ENCODE data around the gene CAPRIN1.
"Not testable (repeated sequence)": the region's sequence is repeated elsewhere in the genome, so short reads cannot be mapped to it uniquely, and the experiment has no call there.

The CAPRIN1 gene

GRCh38 chr11:34091825-34092224 is 40.3 kb downstream of the CAPRIN1 start:
- no peak for DNase-seq (ENCODE audit: low spot score)

GRCh38 chr11:34094900-34095299 is 43.4 kb downstream of the CAPRIN1 start:
- not testable (repeated sequence) for DNase-seq (ENCODE audit: low spot score)

GRCh38 chr11:34098813-34099212 is 47.3 kb downstream of the CAPRIN1 start:
- no peak for DNase-seq (ENCODE audit: low spot score)

- no peak for DNase-seq (ENCODE audit: low spot score)
Measured at GRCh38 chr11:34104680-34105078, 53.1 kb downstream of the CAPRIN1 start.

- DNase-seq (ENCODE audit: low spot score): peak; percentile 98
Measured at GRCh38 chr11:34105079-34105956, 53.8 kb downstream of the CAPRIN1 start, which contains the start of gene NAT10. Gene NAT10 (plus strand): TSS chr11:34105629. CDS start chr11:34108226, 2,597 bp downstream.

GRCh38 chr11:34105957-34106504 is 54.5 kb downstream of the CAPRIN1 start:
- DNase-seq (ENCODE audit: low spot score): no peak

GRCh38 chr11:34111722-34112270 is 60.3 kb downstream of the CAPRIN1 start:
- DNase-seq (ENCODE audit: low spot score): no peak

- no peak for DNase-seq (ENCODE audit: low spot score)
Measured at GRCh38 chr11:34114014-34114413, 62.5 kb downstream of the CAPRIN1 start.

- no peak for DNase-seq (ENCODE audit: low spot score)
Measured at GRCh38 chr11:34114471-34114870, 62.9 kb downstream of the CAPRIN1 start.

GRCh38 chr11:34120651-34121050 is 69.1 kb downstream of the CAPRIN1 start:
- DNase-seq (ENCODE audit: low spot score): no peak

- no peak for DNase-seq (ENCODE audit: low spot score)
Measured at GRCh38 chr11:34124885-34125668, 73.5 kb downstream of the CAPRIN1 start.

- DNase-seq (ENCODE audit: low spot score): no peak
Measured at GRCh38 chr11:34126959-34127848, 75.7 kb downstream of the CAPRIN1 start.

- no peak for DNase-seq (ENCODE audit: low spot score)
Measured at GRCh38 chr11:34128824-34129223, 77.3 kb downstream of the CAPRIN1 start.

GRCh38 chr11:34132261-34132965 is 80.9 kb downstream of the CAPRIN1 start:
- no peak for DNase-seq (ENCODE audit: low spot score)

- DNase-seq (ENCODE audit: low spot score): peak; percentile 47
Measured at GRCh38 chr11:34134765-34135164, 83.2 kb downstream of the CAPRIN1 start.

- peak; percentile 58 for DNase-seq (ENCODE audit: low spot score)
Measured at GRCh38 chr11:34135439-34135838, 83.9 kb downstream of the CAPRIN1 start.

- DNase-seq (ENCODE audit: low spot score): no peak
Measured at GRCh38 chr11:34136420-34136819, 84.9 kb downstream of the CAPRIN1 start.

- DNase-seq (ENCODE audit: low spot score): no peak
Measured at GRCh38 chr11:34139346-34139745, 87.8 kb downstream of the CAPRIN1 start.

- DNase-seq (ENCODE audit: low spot score): no peak
Measured at GRCh38 chr11:34140149-34140548, 88.6 kb downstream of the CAPRIN1 start.

GRCh38 chr11:34143048-34143447 is 91.5 kb downstream of the CAPRIN1 start:
- DNase-seq (ENCODE audit: low spot score): no peak

- DNase-seq (ENCODE audit: low spot score): no peak
Measured at GRCh38 chr11:34145073-34145472, 93.5 kb downstream of the CAPRIN1 start.
